H9 (cell line): ENCODE results near the gene NRXN3. TPM values are rescaled to one million over a fixed set of nuclear protein-coding genes. Genes with fewer than 3 reads are reported as not detected.

Experiments used
- DNase-seq: peaks from one replicate; pipeline ENCODE4 v3.0.0-alpha.2; 2017
- H2AFZ ChIP-seq: one replicate; pipeline ENCODE4 v1.6.1; 2013; ENCODE audit warnings: mild to moderate bottlenecking, low read length, control low read depth, moderate library complexity
- H2AK5ac ChIP-seq: 2 replicates; pipeline ENCODE4 v1.6.1; 2013; ENCODE audit warnings: low read length, control low read depth, mixed read lengths; ENCODE audit not compliant: insufficient read length
- H2BK120ac ChIP-seq: one replicate; pipeline ENCODE4 v1.6.1; 2013; ENCODE audit warnings: low read depth, mild to moderate bottlenecking, low read length, control low read depth, inconsistent platforms; ENCODE audit not compliant: poor library complexity, severe bottlenecking
- H2BK12ac ChIP-seq: 2 replicates; pipeline ENCODE4 v1.6.1; 2013; ENCODE audit warnings: low read length, control low read depth, mixed read lengths, low read depth; ENCODE audit not compliant: insufficient read length
- H2BK15ac ChIP-seq: 2 replicates; pipeline ENCODE4 v1.6.1; 2013; ENCODE audit warnings: low read depth, low read length, control low read depth
- H2BK20ac ChIP-seq: one replicate; pipeline ENCODE4 v1.6.1; 2013; ENCODE audit warnings: low read depth, mild to moderate bottlenecking, low read length, control low read depth, inconsistent platforms; ENCODE audit not compliant: poor library complexity, severe bottlenecking
- H2BK5ac ChIP-seq: 2 replicates; pipeline ENCODE4 v1.6.1; 2013; ENCODE audit warnings: low read length, control low read depth, mixed read lengths; ENCODE audit not compliant: insufficient read length
- H3K14ac ChIP-seq: 2 replicates; pipeline ENCODE4 v1.6.1; 2013; ENCODE audit warnings: low read length, control low read depth; ENCODE audit not compliant: insufficient read depth
- H3K18ac ChIP-seq: 2 replicates; pipeline ENCODE4 v1.6.1; 2013; ENCODE audit warnings: low read depth, mild to moderate bottlenecking, mixed read lengths, low read length, control low read depth; ENCODE audit not compliant: insufficient read length
- H3K23ac ChIP-seq: 2 replicates; pipeline ENCODE4 v1.6.1; 2013; ENCODE audit warnings: low read length, control low read depth, mixed read lengths, low read depth; ENCODE audit not compliant: insufficient read length
- H3K23me2 ChIP-seq: 2 replicates; pipeline ENCODE4 v1.6.1; 2013; ENCODE audit warnings: low read depth, mild to moderate bottlenecking, mixed read lengths, low read length, control low read depth; ENCODE audit not compliant: insufficient read length, poor library complexity, severe bottlenecking
- H3K27ac ChIP-seq: 2 replicates; pipeline ENCODE4 v1.5.1; 2013; ENCODE audit warnings: low read length, control low read depth, mixed read lengths, low read depth; ENCODE audit not compliant: insufficient read length
- H3K27me3 ChIP-seq: 2 replicates; pipeline ENCODE4 v1.6.1; 2013; ENCODE audit warnings: low read length, control low read depth, inconsistent platforms; ENCODE audit not compliant: insufficient read depth
- H3K4ac ChIP-seq: 2 replicates; pipeline ENCODE4 v1.6.1; 2013; ENCODE audit warnings: low read depth, mild to moderate bottlenecking, control low read depth, inconsistent platforms, low read length, moderate library complexity
- H3K4me1 ChIP-seq: 2 replicates; pipeline ENCODE4 v1.6.1; 2013; ENCODE audit warnings: low read length, control low read depth, inconsistent platforms; ENCODE audit not compliant: insufficient read depth
- H3K4me2 ChIP-seq: 2 replicates; pipeline ENCODE4 v1.6.1; 2013; ENCODE audit warnings: low read length, control low read depth, mixed read lengths; ENCODE audit not compliant: insufficient read length, insufficient read depth
- H3K56ac ChIP-seq: 2 replicates; pipeline ENCODE4 v1.6.1; 2013; ENCODE audit warnings: low read depth, mild to moderate bottlenecking, mixed read lengths, low read length, control low read depth; ENCODE audit not compliant: insufficient read length
- H3K79me1 ChIP-seq: 2 replicates; pipeline ENCODE4 v1.6.1; 2013; ENCODE audit warnings: low read depth, mild to moderate bottlenecking, moderate library complexity, low read length, control low read depth, inconsistent platforms; ENCODE audit not compliant: insufficient read depth, poor library complexity, severe bottlenecking
- H3K79me2 ChIP-seq: 2 replicates; pipeline ENCODE4 v1.6.1; 2013; ENCODE audit warnings: low read length, control low read depth, inconsistent platforms; ENCODE audit not compliant: insufficient read depth
- H3K9ac ChIP-seq: 2 replicates; pipeline ENCODE4 v1.6.1; 2013; ENCODE audit warnings: low read length, control low read depth, mixed read lengths; ENCODE audit not compliant: insufficient read length; ENCODE audit errors: extremely low read depth
- H3K9me3 ChIP-seq: one replicate; pipeline ENCODE4 v1.6.1; 2013; ENCODE audit warnings: low read depth, low read length, inconsistent platforms; ENCODE audit not compliant: control insufficient read depth
- H3T11ph ChIP-seq: one replicate; pipeline ENCODE4 v1.6.1; 2013; ENCODE audit warnings: mild to moderate bottlenecking, low read length, control low read depth, inconsistent platforms
- H4K20me1 ChIP-seq: one replicate; pipeline ENCODE4 v1.6.1; 2013; ENCODE audit not compliant: control insufficient read depth, insufficient read length, insufficient read depth
- H4K5ac ChIP-seq: 2 replicates; pipeline ENCODE4 v1.6.1; 2013; ENCODE audit warnings: low read depth, mild to moderate bottlenecking, mixed read lengths, low read length, control low read depth; ENCODE audit not compliant: insufficient read length
- H4K8ac ChIP-seq: replicated peaks from 2 replicates; pipeline ENCODE4 v1.6.1; 2013; ENCODE audit warnings: low read length, control low read depth, mixed read lengths, low read depth; ENCODE audit not compliant: insufficient read length
- H4K91ac ChIP-seq: 2 replicates; pipeline ENCODE4 v1.6.1; 2013; ENCODE audit warnings: low read depth, mild to moderate bottlenecking, moderate library complexity, mixed read lengths, low read length, control low read depth; ENCODE audit not compliant: insufficient read length
- H3K27ac Mint-ChIP-seq, 3 experiments: 2 replicates in 2 of 3; 3 replicates in 1 of 3; pipeline ENCODE4 v1.8.0; 2020 to 2021; ENCODE audit warnings: mixed read lengths in 3 of 3, mild to moderate bottlenecking in 1 of 3, moderate library complexity in 1 of 3
- H3K27me3 Mint-ChIP-seq: 2 replicates; pipeline ENCODE4 v1.8.0; 2021; ENCODE audit warnings: low read depth, mild to moderate bottlenecking, moderate library complexity, mixed read lengths
- H3K36me3 Mint-ChIP-seq, 3 experiments: 2 replicates in 2 of 3; 3 replicates in 1 of 3; pipeline ENCODE4 v1.8.0; 2020 to 2021; ENCODE audit warnings: low read depth in 3 of 3, mixed read lengths in 3 of 3; ENCODE audit not compliant: insufficient read depth in 1 of 3
- H3K4me1 Mint-ChIP-seq, 2 experiments: 2 replicates each; pipeline ENCODE4 v1.8.0; 2020; ENCODE audit warnings: mixed read lengths in 2 of 2
- H3K4me3 Mint-ChIP-seq, 2 experiments: 2 replicates in 1 of 2; 3 replicates in 1 of 2; pipeline ENCODE4 v1.8.0; 2020 to 2021; ENCODE audit warnings: mild to moderate bottlenecking in 2 of 2, mixed read lengths in 2 of 2, moderate library complexity in 1 of 2
- H3K9me3 Mint-ChIP-seq, 2 experiments: 2 replicates in 1 of 2; 3 replicates in 1 of 2; pipeline ENCODE4 v1.8.0; 2020; ENCODE audit warnings: mild to moderate bottlenecking in 2 of 2, mixed read lengths in 2 of 2, moderate library complexity in 1 of 2
- CTCF ChIP-seq: fragments of 200-600 bp; sonication (generic); conservative IDR thresholded peaks from 3 replicates; pipeline ENCODE4 v1.8.0; 2021; ENCODE audit warnings: antibody characterized with exemption, mild to moderate bottlenecking
- total RNA-seq: library from RNA; stranded (reverse); gene quantifications from 2 replicates; pipeline ENCODE4 v1.2.1, GENCODE V29; 2021

The NRXN3 gene
- total RNA-seq, 1 experiment from 2014 or later = 1.8 TPM

- Histone ChIP-seq H3K23ac (no peak overlapping the region), H4K91ac (no peak overlapping the region), H3K9me3 (no peaks in the 10 kb centered on the region), H2AFZ (no peak overlapping the region), H2BK5ac (no peak overlapping the region), H4K20me1 (no peaks in the 10 kb centered on the region), H2BK12ac (no peak overlapping the region), H3K4me2 (no peak overlapping the region), H2AK5ac (no peak overlapping the region), H3K79me2 (no peaks in the 10 kb centered on the region), H3K14ac (no peak overlapping the region), H3K18ac (no peak overlapping the region), H2BK15ac (no peak overlapping the region), H3K9ac (no peak overlapping the region), H3K79me1 (no peaks in the 10 kb centered on the region), H4K8ac (no peak overlapping the region), H4K5ac (no peak overlapping the region), H2BK20ac (no peak overlapping the region), H3K27ac (no peak overlapping the region), H2BK120ac (no peak overlapping the region), H3K4ac (no peak overlapping the region), H3K4me1 (no peaks in the 10 kb centered on the region; the same call in 1 of the 2 replicates), H3K56ac (no peak overlapping the region), H3K23me2 (no peaks in the 10 kb centered on the region), H3K27me3 (no peaks in the 10 kb centered on the region), H3T11ph (no peak overlapping the region)
- H3K36me3 Mint-ChIP-seq = peaks cover 0 to 2% (median 0%) of the 10 kb centered on the region in 3 experiments; a peak in 2 of 7 replicates
- no peaks in the 10 kb centered on the region for H3K27me3 Mint-ChIP-seq
- no peak overlapping the region for H3K27ac Mint-ChIP-seq
- DNase-seq = no peak
- TF ChIP-seq CTCF = no peak
- H3K9me3 Mint-ChIP-seq = peaks cover 0 to under 1% of the 10 kb centered on the region in 2 experiments; a peak in 1 of 5 replicates
- H3K4me3 Mint-ChIP-seq = no peak overlapping the region
- peaks cover 33 to 35% of the 10 kb centered on the region in 2 experiments for H3K4me1 Mint-ChIP-seq
These were observed 1212.9 kb downstream of the NRXN3 start for GRCh38 chr14:79383031-79383430.
